HepG2 (cell line): ENCODE data around the gene RNF4. TPM values are rescaled to one million over a fixed set of nuclear protein-coding genes. Genes with fewer than 3 reads are reported as not detected.

ENCODE experiments used
- ATAC-seq: fragments of 200-7000 bp; cut with Tn5 transposase; 3 replicates; pipeline ENCODE4 v1.9.1; 2020; ENCODE audit warnings: mild to moderate bottlenecking, moderate library complexity
- BruUV-seq: library from RNA; stranded (reverse); fragments of 400-500 nt; replicated peaks from 2 replicates; lab custom pipeline; 2021; lab: Mats Ljungman, UMichigan
- CTCF ChIA-PET: fragments of 300-600 bp; formaldehyde crosslinking; extraction: SDS; loops from one replicate; lab custom pipeline; 2021; ENCODE audit warnings: low total read pairs, inconsistent platforms, low intra/inter-chr PET ratio; lab: Yijun Ruan, JAX
- POLR2A ChIA-PET: fragments of 350-600 bp; sonication (Branson Sonifier 250); formaldehyde crosslinking; loops from one replicate; lab custom pipeline; 2020; ENCODE audit warnings: antibody characterized with exemption, inconsistent platforms; lab: Yijun Ruan, JAX
- DNase-seq: peaks from one replicate; pipeline ENCODE4 v3.0.0-alpha.2; 2015; ENCODE audit warnings: low spot score
- FAIRE-seq: peaks from 3 replicates; lab custom pipeline; 2011; peaks lifted over from hg19 to GRCh38; lab: Jason Lieb, UNC
- H2AFZ ChIP-seq: one replicate; pipeline ENCODE4 v1.6.1; 2011; ENCODE audit warnings: low read length, inconsistent platforms
- H3K27ac ChIP-seq: fragments of 300-600 bp; 3 replicates; pipeline ENCODE4 v1.8.0; 2011; ENCODE audit warnings: mixed run types, mild to moderate bottlenecking, mixed read lengths, low read length, inconsistent platforms; ENCODE audit not compliant: insufficient read depth; ENCODE audit errors: extremely low read length
- H3K27me3 ChIP-seq, 2 experiments: fragments of 200-600 bp in 1 of 2; 2 replicates in 1 of 2; 3 replicates in 1 of 2; pipeline versions ENCODE4 v1.6.0 to v1.8.0; 2011; ENCODE audit warnings: low read length in 2 of 2, mild to moderate bottlenecking in 2 of 2, moderate library complexity in 2 of 2, inconsistent platforms in 1 of 2; ENCODE audit not compliant: insufficient read depth in 2 of 2, control insufficient read depth in 1 of 2
- H3K36me3 ChIP-seq, 2 experiments: fragments of 200-600 bp in 1 of 2; replicated peaks in 1 of 2; 2 replicates in 1 of 2; 3 replicates in 1 of 2; pipeline versions ENCODE4 v1.5.1 to v1.8.0; 2011; ENCODE audit warnings: low read length in 2 of 2, inconsistent platforms in 1 of 2; ENCODE audit not compliant: insufficient read depth in 2 of 2, control insufficient read depth in 1 of 2
- H3K4me1 ChIP-seq: 2 replicates; pipeline ENCODE4 v1.5.1; 2012; ENCODE audit warnings: low read length, inconsistent platforms; ENCODE audit not compliant: insufficient read depth
- H3K4me2 ChIP-seq: 2 replicates; pipeline ENCODE4 v1.6.0; 2011; ENCODE audit warnings: low read depth, low read length, inconsistent platforms
- H3K4me3 ChIP-seq, 3 experiments: fragments of 200-600 bp in 1 of 3; sonication (generic), shearing (Covaris generic) in 1 of 3; replicated peaks in 1 of 3; 2 replicates each; pipeline ENCODE4 v1.5.1; 2011 to 2016; ENCODE audit warnings: low read length in 3 of 3, inconsistent platforms in 2 of 3, low read depth in 2 of 3, mild to moderate bottlenecking in 2 of 3, control low read depth in 1 of 3, mixed read lengths in 1 of 3; ENCODE audit not compliant: insufficient read depth in 1 of 3
- H3K79me2 ChIP-seq: one replicate; pipeline ENCODE4 v1.6.1; 2011; ENCODE audit warnings: low read length, inconsistent platforms; ENCODE audit not compliant: insufficient read depth
- H3K9ac ChIP-seq: 2 replicates; pipeline ENCODE4 v1.6.0; 2011; ENCODE audit warnings: mild to moderate bottlenecking, low read depth, low read length, inconsistent platforms; ENCODE audit not compliant: insufficient read depth
- H3K9me3 ChIP-seq: 2 replicates; pipeline ENCODE4 v1.5.1; 2012; ENCODE audit warnings: mild to moderate bottlenecking, low read length
- H4K20me1 ChIP-seq: 2 replicates; pipeline ENCODE4 v1.6.0; 2011; ENCODE audit warnings: inconsistent platforms, mild to moderate bottlenecking, low read length, moderate library complexity; ENCODE audit not compliant: insufficient read depth
- ARID4A ChIP-seq: sonication (generic); formaldehyde crosslinking; IDR thresholded peaks from 2 replicates; pipeline ENCODE4 v1.5.0; 2020; ENCODE audit warnings: mild to moderate bottlenecking, missing genetic modification reagents, borderline replicate concordance
- CREB1 ChIP-seq, 2 experiments: fragments of 450-650 bp in 1 of 2; IDR thresholded peaks; 2 replicates each; pipeline ENCODE4 v1.6.1; 2016 to 2017; ENCODE audit warnings: control low read depth in 1 of 2, mild to moderate bottlenecking in 1 of 2, missing compliant biosample characterization in 1 of 2, missing genetic modification characterization in 1 of 2
- GZF1 ChIP-seq: sonication (generic); formaldehyde crosslinking; IDR thresholded peaks from 2 replicates; pipeline ENCODE4 v1.5.1; 2020; ENCODE audit warnings: mild to moderate bottlenecking, missing genetic modification reagents
- NCOA1 ChIP-seq: sonication (generic); formaldehyde crosslinking; IDR thresholded peaks from 2 replicates; pipeline ENCODE4 v1.9.0; 2021; ENCODE audit warnings: missing genetic modification reagents
- ZNF629 ChIP-seq: sonication (generic); formaldehyde crosslinking; conservative IDR thresholded peaks from 2 replicates; pipeline ENCODE4 v1.5.0; 2020; ENCODE audit warnings: missing genetic modification reagents
- ZNF772 ChIP-seq: sonication (generic); formaldehyde crosslinking; IDR thresholded peaks from 2 replicates; pipeline ENCODE4 v1.5.0; 2020; ENCODE audit warnings: mild to moderate bottlenecking, missing genetic modification reagents
- WGBS: methylation state at CpG from one replicate; pipeline ENCODE4 v1.1.6; 2017; ENCODE audit warnings: low lambda C conversion rate; 5-methylcytosine and 5-hydroxymethylcytosine counted together
- in situ Hi-C: cut with HindIII; loops from 2 replicates; pipeline ENCODE4 v1.10.0; 2017; ENCODE audit warnings: low pct_unique_long_range_greater_than_20kb; ENCODE audit not compliant: extremely low pct_ligation_motif_present
- intact Hi-C: fragments of 100-400 bp; cut with micrococcal nuclease; formaldehyde crosslinking; loops from one replicate; pipeline ENCODE4 v1.10.0; 2022; ENCODE audit not compliant: unreplicated experiment
- polyA plus RNA-seq, 8 experiments: library from polyadenylated mRNA; depleted of rRNA in 3 of 8; stranded (reverse) in 7 of 8; unstranded in 1 of 8; fragments of >200 nt; fragmentation: Illumina TruSeq in 4 of 8; extraction: Trizol in 4 of 8; gene quantifications; 2 replicates each; pipeline versions ENCODE4 v1.2.1 to v1.2.3, GENCODE V29; 2011 to 2016; ENCODE audit warnings: low read depth in 4 of 8, missing spikeins in 1 of 8, mixed read lengths in 1 of 8; ENCODE audit not compliant: insufficient read depth in 1 of 8
- total RNA-seq, 5 experiments: library from RNA; depleted of rRNA; stranded (reverse); fragments of >200 nt; fragmentation: Illumina TruSeq; extraction: Trizol; gene quantifications; 2 replicates each; pipeline ENCODE4 v1.2.3, GENCODE V29; 2016; ENCODE audit warnings: low read depth in 1 of 5
- TF ChIP-seq, protein P1 (sequence below): sonication (generic); formaldehyde crosslinking; IDR thresholded peaks from 2 replicates; pipeline ENCODE4 v1.4.0; 2020; ENCODE audit warnings: mild to moderate bottlenecking, missing genetic modification reagents
- TF ChIP-seq, protein P2 (sequence below): sonication (generic); formaldehyde crosslinking; IDR thresholded peaks from 2 replicates; pipeline ENCODE4 v1.5.1; 2020; ENCODE audit warnings: missing genetic modification reagents, mild to moderate bottlenecking, borderline replicate concordance

Gene RNF4
- total and polyA plus RNA-seq, 2 of the 13 experiments (the other 11 are each of a cell fraction or from before 2014, with no cell fraction given) = 38.1 to 45.1 TPM

GRCh38 chr4:2510351-2511259 is 41.7 kb downstream of the RNF4 start:
- no peak for FAIRE-seq
- TF ChIP-seq, protein P1, sequence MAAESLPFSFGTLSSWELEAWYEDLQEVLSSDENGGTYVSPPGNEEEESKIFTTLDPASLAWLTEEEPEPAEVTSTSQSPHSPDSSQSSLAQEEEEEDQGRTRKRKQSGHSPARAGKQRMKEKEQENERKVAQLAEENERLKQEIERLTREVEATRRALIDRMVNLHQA (CRISPR knock-in tag) = no peak
- TF ChIP-seq, protein P2, sequence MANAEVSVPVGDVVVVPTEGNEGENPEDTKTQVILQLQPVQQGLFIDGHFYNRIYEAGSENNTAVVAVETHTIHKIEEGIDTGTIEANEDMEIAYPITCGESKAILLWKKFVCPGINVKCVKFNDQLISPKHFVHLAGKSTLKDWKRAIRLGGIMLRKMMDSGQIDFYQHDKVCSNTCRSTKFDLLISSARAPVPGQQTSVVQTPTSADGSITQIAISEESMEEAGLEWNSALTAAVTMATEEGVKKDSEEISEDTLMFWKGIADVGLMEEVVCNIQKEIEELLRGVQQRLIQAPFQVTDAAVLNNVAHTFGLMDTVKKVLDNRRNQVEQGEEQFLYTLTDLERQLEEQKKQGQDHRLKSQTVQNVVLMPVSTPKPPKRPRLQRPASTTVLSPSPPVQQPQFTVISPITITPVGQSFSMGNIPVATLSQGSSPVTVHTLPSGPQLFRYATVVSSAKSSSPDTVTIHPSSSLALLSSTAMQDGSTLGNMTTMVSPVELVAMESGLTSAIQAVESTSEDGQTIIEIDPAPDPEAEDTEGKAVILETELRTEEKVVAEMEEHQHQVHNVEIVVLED = no peak
- no peak for TF ChIP-seq NCOA1
- TF ChIP-seq CREB1 (IDR thresholded peaks at IDR 0.05) = no peak
- TF ChIP-seq CREB1 (CRISPR knock-in tag; IDR thresholded peaks at IDR 0.05) = no peak
- no peak for TF ChIP-seq ZNF629 (CRISPR knock-in tag)
- no peak for TF ChIP-seq ZNF772 (CRISPR knock-in tag)
- TF ChIP-seq GZF1 (CRISPR knock-in tag) = no peak
- TF ChIP-seq ARID4A = no peak

More at GRCh38 chr4:2510351-2511259, 41.7 kb downstream of the RNF4 start:
- H3K4me2 ChIP-seq = no peak overlapping the region
- no peak overlapping the region for H2AFZ ChIP-seq
- H3K4me1 ChIP-seq = no peaks in the 10 kb centered on the region
- H3K36me3 ChIP-seq = peaks cover 45 to 72% of the 10 kb centered on the region in 2 experiments
- in situ Hi-C loops = no loop called here
- H3K4me3 ChIP-seq = no peak overlapping the region
- DNase-seq = no peak
- intact Hi-C loops = no loop called here
- H3K27me3 ChIP-seq = no peaks in the 10 kb centered on the region
- 95% methylated on average over 13 of the region's 13 CpGs for WGBS
- H3K27ac ChIP-seq = no peak overlapping the region
- no TSS peak for BruUV-seq
- H3K9ac ChIP-seq = no peak overlapping the region
- H4K20me1 ChIP-seq = peaks cover 4% of the 10 kb centered on the region; the same call in 1 of the 2 replicates
- H3K79me2 ChIP-seq = peaks cover 4% of the 10 kb centered on the region
- CTCF ChIA-PET = no interaction called here
- POLR2A ChIA-PET = no interaction called here
- H3K9me3 ChIP-seq = no peaks in the 10 kb centered on the region
- no peak for ATAC-seq
